Stimulated activated CD4-positive, alpha-beta T cell treated with anti-CD3 and anti-CD28 coated beads, TNF-alpha, amount 100 ng/mL, for 48 hours (primary cell): ENCODE results near the gene DTX4.
A peak's percentile ranks its signal among the peaks of the same experiment; 100 is the strongest.
"Not testable (repeated sequence)": the region's sequence is repeated elsewhere in the genome, so short reads cannot be mapped to it uniquely, and the experiment has no call there.

Experiments
- DNase-seq, 3 donors: peaks; one replicate each; pipeline ENCODE4 v3.0.0-alpha.2; 2020; ENCODE audit warnings: low read depth in 3 of 3

DTX4 gene

GRCh38 chr11:59171508-59172322, at the start of gene DTX4:
Gene DTX4, plus strand, starts transcription at chr11:59172132. Its CDS starts 464 bp downstream, at chr11:59172596.
- DNase-seq = peak; percentile 77 to 95 (median 78)

GRCh38 chr11:59135648-59136461, 36.1 kb upstream of the DTX4 start:
- peak; percentile 72 to 85 (median 76) for DNase-seq

- not testable (repeated sequence) for DNase-seq
Observed at GRCh38 chr11:59136551-59136950, 35.4 kb upstream of the DTX4 start.

GRCh38 chr11:59137190-59137589, 34.7 kb upstream of the DTX4 start:
- no peak for DNase-seq

- DNase-seq = no peak
Observed at GRCh38 chr11:59138643-59139042, 33.3 kb upstream of the DTX4 start.

- DNase-seq = no peak
Observed at GRCh38 chr11:59141191-59141590, 30.7 kb upstream of the DTX4 start.

GRCh38 chr11:59141673-59142460, 30.1 kb upstream of the DTX4 start:
- no peak for DNase-seq

GRCh38 chr11:59142530-59143507, 29.1 kb upstream of the DTX4 start, which contains the start of gene FAM111A:
Gene FAM111A, plus strand, starts transcription at chr11:59142856. Its CDS starts 6,017 bp downstream, at chr11:59148873.
- DNase-seq = peak; percentile 58 to 77 (median 69)

GRCh38 chr11:59144096-59144495, 27.8 kb upstream of the DTX4 start:
- no peak for DNase-seq

GRCh38 chr11:59144579-59145345, 27.2 kb upstream of the DTX4 start:
- peak; percentile 58 to 67 (median 59) for DNase-seq

- no peak for DNase-seq
Observed at GRCh38 chr11:59145534-59145933, 26.4 kb upstream of the DTX4 start.

GRCh38 chr11:59151761-59152160, 20.2 kb upstream of the DTX4 start:
- no peak for DNase-seq

- DNase-seq = no peak
Observed at GRCh38 chr11:59152312-59152951, 19.5 kb upstream of the DTX4 start.

- DNase-seq = no peak
Observed at GRCh38 chr11:59154610-59155009, 17.3 kb upstream of the DTX4 start.

- DNase-seq = no peak
Observed at GRCh38 chr11:59157433-59157832, 14.5 kb upstream of the DTX4 start.

- no peak for DNase-seq
Observed at GRCh38 chr11:59158206-59159068, 13.5 kb upstream of the DTX4 start.

GRCh38 chr11:59164028-59164427, 7.9 kb upstream of the DTX4 start:
- DNase-seq = no peak

- DNase-seq = no peak
Observed at GRCh38 chr11:59172345-59173079, 580 bp downstream of the DTX4 start.
